Stimulated activated CD4-positive, alpha-beta T cell treated with anti-CD3 and anti-CD28 coated beads, Interleukin-1b, Interleukin-23, amount 100 ng/mL, for 4 hours (primary cell): Measurements from ENCODE around the gene TREML4.
A peak's percentile ranks its signal among the peaks of the same experiment; 100 is the strongest.

ENCODE experiments used
- DNase-seq, 2 donors: peaks; one replicate each; pipeline ENCODE4 v3.0.0-alpha.2; 2020; ENCODE audit warnings: low read depth in 2 of 2

TREML4 gene

DNA sequence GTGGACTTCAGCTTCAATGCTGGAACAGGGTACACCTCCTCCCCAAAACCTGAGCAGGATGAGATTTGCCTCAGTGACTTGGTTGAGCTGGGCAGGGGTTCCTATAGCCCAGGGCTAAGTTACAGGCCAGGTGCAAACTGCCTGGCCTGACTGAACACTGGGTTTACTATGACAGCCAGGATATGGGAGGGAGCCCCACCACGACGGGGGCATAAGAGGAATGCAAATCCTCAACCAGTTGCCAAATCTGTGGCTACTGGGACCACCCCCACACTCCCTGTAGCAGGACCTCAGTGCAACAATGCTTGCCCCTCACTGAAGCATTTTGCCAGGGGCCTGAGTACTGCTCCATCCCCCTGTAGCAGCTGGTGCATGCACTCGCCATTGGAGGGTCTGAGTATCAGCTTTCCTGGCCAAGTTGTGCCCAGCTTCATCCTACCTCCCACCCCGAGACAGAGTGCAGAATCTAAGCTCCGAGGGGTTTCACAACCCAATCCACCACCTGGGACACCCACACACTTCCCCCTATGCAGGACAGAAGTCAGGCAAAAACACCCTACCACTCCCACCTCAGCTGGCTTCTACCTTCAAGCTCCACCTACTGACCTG is 27.6 kb downstream of the TREML4 start:
- DNase-seq, result no peak

DNA sequence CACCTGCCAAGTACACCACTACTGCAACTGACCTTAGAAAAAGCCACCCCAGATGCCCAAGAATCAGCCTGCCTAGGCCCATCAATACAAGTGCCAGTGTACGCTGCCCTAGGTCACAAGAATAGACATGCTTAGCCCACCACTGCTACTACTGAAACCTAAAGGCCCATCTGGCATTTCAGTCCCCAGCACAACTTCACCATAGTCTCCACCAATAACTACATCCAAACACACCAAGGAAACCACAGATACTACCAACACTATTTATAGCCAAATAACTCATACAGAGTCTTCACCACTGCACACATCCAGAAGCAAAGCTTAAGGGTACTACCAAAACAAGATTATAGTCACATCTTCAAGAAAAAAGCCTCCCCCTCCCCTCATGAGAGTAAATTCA is 28.2 kb downstream of the TREML4 start:
- no peak for DNase-seq

DNA sequence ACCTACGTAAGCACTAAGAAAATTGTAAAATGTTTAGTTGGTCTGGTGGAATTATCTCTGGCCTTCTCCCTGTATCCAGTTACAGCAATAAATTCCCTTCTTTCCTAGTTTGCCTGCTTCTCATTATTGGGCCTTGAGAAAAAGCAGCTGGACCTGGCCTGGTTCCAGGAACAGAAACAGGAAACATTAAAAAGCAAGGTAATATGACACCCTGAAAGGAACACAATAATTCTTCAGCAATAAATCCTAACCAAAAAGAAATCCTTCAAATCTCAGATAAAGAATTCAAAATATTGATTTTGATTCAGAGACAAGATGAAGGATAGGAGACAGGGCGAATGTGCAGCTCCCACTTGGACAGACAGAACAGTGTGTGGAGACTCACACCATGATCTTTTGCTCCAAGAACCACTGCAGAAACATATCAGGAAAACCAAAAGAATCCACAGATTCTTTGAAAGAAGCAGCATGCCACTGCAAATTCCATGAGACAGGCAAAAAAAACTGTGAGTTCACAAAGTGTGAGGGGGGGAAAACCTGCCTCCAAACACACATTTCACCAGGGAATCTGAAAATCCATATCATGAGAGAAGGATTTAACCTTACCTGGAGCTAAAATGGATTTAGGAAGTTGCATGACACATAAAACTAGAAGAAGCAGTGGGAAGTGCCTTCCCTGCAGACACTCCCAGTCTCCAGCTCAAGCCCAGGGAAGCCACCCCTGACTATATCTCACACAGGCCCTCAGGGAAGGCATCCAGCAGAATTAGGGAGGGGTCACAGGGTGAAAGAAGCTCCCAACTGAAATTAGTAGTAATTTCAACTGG is 29.4 kb downstream of the TREML4 start:
- no peak for DNase-seq

DNA sequence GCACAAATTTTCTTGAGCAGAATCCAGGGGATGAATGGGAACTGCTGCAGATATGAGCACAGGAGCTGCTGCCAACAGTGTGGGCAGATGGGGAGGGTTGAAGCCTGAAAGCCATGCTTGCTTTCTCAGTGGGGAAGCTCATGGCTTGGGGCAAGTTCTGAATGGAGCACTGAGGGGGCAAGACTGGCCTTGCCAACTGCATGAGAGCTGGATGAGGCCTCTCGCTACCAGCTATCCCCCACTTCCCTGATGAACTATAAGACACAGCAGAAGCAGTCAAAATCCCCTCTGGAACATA is 30.0 kb downstream of the TREML4 start:
- DNase-seq, result no peak

DNA sequence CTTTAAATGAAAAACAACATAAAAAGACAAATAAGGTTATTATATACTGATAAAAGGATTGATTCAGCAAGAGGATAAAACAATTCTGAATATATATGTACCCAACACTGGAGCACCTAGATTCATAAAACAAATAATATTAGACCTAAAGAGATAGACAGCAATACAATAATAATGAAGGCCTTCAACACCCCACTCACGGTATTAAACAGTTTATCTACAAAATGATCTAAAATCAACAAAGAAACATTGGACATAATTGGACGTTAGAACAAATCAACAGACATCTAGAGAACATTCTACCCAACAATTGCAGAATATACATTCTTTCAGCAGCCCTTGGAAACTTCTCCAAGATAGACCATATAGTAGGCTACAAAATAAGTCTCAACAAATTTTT is 34.3 kb downstream of the TREML4 start:
- DNase-seq, result no peak

DNA sequence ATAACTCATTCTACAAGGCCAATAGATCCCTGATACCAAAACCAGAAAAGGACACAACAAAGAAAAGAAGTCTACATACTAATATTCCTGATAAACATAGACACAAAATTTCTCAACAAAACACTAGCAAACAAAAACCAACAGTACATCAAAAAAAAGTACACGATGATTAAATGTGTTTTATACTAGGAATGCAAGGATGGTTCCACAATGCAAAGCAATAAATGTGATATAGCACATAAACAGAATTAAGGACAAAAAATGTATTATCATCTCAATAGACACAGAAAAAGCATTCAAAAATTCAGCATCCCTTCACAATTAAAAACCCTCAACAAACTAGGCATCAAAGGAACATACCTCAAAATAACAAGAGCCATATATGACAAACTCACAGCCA is 35.1 kb downstream of the TREML4 start:
- DNase-seq, result no peak

DNA sequence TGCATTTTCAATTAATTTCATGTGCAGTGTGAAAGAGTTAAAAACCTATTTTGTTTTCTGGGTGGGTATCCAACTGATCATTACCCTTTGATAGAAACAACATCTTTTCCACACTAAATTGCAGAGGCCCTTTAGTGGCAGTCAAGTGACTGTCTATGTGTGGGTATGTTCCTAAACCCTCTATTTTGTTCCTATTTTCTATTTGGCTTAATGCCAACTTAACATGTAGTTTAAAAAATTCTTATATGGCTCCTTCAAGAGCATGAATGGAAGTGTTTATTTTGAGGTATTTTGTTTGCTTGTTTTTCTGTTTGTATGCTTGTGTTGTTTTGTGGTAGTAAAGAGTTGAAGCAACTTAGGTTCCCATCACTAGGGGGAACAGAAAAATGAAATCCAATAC is 38.4 kb downstream of the TREML4 start:
- no peak for DNase-seq

DNA sequence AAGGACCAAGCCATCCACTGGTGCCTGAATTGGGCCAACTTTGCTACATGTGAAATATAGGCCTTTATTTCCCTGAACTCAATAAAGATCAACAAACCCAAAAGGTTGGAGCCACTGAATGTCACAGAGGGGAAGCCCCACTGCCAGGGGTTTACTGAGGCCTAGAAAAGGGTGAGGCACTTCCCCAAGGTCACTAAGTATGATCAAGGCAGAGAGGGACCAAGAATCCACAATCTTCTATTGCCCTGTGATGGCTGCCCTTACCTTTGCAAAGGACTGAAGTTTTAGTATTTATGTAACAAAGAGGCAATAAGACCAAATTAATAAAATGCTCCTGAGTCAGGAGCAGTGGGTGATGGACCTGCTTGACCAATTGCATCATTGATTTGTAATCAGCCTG is 40.3 kb downstream of the TREML4 start:
- DNase-seq, result no peak

DNA sequence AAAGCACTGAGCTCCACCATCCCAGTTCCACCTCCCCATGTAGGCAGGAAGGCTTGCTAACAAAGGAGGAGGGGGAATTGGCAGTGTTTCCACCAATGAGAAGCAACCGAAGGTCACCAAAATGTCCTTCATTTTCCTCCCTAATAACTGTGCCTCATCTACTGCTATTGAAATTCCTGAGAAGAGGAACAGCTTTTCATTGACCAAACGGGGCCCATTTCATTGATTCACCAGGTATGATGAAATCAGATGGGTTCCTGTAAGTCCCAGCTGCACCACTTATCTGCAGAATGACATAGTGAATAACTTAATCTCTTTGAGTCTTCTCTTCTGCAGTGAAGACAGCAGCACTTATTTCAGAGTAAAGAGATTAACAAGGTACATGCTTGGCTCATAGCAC is 41.0 kb downstream of the TREML4 start:
- no peak for DNase-seq

DNA sequence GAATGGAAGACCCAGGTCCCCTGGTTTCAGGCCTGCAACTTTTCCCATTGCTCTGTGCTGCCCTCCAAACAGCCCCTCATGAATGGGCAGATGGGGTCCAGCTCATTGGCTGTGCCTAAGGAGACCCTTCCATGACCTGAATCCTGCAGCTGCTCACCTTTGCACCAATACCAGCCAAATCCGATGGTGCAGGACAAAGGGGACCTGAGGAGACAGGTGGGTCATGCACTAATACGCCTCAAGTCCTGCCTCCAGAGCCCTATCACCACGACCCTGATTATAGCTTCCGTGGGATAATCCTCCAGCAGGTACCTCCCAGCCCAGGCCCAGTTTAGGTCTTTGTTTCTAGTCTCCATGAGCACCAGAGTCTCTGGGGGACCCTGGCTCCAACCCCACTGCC is 41.6 kb downstream of the TREML4 start:
- DNase-seq, result no peak

DNA sequence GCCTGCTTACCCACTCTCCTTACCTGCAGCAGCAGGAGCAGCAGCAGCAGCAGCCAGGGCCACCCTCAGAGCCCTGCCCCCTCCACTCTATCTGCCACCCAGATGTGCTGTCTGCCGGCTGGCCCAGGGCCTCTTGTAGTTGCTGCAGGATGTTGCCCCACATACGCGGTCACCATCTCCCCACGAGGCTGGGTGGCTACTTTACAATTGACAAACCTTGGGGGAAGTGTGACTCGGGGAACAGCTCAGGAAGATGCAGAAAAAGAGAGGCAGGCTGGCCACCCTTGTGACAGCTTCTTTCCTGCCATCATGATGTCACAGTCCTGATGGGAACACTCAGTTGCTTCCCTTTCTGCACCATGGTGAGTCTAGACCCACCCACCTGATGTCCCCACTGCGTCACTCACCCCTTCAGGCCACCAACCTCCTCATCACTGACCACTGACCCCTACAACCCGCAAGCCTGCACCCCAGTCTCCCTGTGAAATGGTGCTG is 43.8 kb downstream of the TREML4 start:
- DNase-seq, result no peak

DNA sequence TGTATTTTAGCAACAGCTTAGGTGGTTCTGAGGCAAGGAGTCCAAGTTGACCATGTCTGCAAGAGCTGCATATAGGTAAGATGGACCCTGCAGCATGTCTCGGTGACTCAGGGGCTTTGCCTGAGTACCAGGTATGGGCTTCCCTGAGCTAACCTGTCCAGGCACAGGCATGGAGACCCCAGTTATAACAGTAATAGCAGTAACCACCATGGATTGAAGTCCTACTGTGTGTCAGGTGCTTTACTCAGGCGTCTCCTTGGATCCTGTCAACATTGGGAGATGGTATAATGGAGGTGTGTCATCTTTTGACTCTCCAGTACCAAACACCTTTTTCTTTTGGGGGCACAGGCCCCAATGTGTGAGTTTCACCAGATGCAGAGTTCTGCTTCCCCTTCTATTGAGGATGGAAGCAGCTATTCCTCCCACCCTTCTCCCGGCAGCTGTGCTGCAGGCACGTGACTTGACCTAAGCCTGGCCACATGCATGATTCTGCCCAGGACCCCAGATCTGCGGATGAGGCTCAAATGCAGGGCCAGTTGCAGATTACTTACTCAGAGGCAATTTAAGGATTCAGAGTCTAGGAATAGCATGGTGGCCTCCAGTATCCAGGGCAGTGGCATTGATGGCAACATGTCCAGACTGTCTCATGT is 44.6 kb downstream of the TREML4 start:
- no peak for DNase-seq

DNA sequence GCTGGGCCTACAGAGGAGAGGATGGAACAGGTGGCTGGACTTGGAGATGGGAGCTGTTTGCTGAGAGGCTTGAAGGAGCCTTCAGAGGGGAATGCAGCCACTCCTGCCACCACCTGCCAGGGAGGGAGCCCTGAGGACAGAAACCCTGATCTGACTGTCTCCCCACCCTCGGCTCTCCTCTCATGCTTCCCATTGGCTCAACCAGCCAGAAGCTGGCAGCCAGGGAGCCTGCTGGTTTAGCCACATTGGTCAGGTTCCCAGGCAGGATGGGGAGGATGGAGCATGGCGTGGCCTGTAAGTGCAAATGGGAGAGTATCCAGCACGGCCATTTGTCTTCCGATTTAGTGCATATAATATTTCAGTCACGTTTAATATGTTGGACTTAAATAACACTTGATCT is 45.6 kb downstream of the TREML4 start:
- DNase-seq, result no peak

DNA sequence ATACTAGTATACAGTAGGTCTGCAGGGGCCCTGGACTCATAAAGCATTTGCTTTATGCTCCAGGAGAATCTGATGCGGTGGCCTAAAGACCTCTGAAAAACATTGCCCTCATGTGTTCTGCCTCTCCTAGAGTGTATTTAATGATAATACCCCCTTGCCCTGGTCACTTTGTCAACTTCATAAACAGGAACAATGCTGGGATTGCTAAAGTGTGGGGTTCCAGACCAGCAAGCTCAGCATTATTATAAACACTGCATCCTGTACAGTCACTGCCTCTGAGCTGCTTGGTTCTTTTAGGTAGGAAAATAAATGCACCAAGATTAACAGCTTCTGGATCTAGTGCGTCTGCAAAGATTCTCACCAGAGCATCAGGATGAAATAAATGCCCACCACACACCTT is 46.1 kb downstream of the TREML4 start:
- no peak for DNase-seq

DNA sequence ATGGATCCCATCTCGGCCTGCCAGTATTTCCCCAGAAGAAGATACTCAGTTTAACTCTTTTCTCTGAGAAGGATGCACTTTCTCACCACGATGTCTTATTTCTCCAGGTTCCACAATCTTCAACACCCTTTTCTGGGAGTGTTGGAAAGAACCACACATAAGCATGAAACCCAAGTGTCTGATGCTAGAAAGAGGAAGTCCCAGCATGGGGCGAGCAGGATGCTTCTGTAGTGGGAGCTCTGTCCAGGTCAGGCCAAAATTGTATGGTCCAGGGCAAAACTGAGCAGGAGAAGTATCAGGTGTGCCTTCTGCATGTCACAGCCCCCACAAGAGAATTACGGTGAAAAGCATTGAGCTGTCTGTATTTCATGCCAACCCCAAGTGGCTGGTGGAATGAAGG is 47.3 kb downstream of the TREML4 start:
- no peak for DNase-seq

DNA sequence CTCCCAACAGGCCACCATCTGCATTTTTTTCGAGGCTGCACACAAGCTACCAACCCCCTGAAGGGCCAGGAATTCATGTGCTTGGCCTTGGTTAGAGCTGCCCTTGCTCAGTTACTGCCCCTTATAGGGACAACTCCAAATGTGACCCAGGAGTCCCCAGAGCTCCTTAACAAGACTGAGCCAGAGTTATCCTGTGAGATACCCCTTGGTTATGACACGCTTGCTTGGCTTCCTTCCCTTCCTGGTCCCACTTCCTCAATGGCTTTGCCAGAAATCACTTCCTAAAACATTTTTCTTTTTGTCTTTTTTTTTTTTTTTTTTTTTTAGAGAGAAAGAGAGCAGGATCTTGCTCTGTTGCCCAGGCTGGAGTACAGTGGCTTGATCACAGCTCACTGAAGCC is 49.5 kb downstream of the TREML4 start:
- DNase-seq, result no peak

DNA sequence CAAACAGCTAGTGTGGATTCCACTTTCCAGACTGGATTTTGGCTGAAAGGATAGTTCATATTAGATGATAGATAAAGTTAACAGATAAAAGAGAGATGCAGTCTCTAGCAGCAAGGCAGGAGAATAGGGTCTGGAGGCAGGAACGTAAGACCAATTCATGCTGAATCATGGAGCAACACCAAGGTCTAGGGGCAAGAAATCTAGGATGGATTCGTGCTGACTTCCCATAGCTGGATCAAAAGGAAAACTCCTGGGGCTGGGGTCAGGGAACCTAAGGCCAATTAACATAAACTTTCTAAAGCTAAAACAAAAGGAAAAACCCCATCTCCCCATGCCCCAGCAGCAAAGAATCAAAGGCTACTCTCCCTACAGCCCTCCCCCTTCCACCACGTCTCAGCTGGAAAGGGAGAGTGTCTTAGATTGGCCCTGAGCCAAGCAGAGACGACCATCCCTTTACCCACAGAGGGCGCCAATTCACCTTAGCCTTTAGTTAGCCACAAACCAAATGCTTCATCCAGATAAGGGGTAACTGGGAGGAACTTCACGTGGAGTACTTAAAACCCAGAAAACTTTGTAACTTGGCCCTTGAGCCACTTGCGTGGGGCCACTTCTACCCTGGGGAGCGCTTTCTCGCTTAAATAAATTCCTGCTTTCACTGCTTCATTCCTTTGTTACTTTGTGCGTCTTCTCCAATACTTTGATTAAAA is 50.7 kb downstream of the TREML4 start:
- peak; percentile 26 to 59 for DNase-seq

DNA sequence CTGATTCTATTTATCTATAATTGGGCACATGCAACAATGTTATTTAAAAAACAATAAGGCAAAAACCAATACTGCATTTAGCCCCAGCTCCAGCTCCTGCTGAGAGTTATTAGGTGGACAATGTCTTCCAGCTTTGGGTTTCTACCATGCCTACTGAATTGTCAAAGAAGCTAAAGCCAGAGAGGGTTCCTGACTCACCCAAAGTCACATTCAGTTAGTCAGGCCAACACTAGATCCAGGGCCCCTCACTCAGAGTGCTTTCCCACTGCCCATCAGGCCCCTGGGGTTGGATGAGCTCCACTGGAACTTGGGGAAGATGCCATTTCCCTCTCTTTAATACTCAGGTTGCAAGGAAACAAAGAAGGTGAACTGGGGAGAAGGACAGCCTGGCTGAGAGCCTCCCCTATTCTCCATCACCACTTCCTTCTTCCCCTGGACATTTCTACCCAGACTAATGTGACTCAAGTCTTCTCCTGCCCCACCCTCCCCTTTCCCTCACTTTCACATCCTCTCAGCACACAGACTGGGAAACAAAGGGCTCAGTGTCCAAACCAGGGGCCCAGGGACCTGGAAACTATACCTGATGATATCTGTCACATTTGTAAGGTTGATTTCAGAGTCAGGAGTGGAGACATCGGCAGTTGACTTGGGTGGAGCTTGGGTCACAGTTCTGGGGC is 52.4 kb downstream of the TREML4 start:
- DNase-seq, result no peak

DNA sequence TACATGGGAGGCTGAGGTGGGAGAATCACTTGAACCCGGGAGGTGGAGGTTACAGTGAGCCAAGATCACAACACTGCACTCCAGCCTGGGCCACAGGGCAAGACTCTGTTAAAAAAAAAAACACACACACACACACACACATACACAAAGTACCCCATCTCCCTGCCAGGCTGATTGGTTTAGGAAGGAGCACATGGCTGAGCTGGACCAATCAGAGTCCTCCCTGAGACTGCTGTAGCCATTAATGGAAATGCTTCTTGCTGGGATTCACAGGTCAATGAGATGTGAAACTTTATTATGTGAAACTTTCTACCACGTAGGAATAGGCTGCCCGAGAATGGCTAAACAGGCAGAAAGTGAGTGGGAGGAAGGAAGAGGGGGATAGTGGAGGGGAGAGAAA is 55.5 kb downstream of the TREML4 start:
- no peak for DNase-seq

DNA sequence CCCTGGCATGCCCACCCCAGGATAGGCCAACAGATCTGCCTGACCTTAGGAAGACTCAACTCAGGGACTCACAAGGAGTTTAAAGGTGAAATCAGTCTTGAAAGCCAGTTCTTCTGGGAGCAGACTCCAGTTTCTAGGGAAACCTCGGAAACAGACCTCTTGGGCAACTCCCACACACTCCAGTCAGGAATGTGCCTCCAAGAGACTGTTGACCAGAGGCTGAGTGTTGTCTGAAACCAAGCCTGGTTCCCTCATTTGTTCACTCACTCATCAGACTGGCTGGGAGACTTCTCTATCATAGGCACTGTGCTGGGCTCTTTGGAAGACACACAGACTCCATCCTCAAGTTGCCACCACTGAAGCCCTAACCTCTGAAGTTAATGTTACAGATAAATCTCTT is 56.6 kb downstream of the TREML4 start:
- DNase-seq, result no peak

DNA sequence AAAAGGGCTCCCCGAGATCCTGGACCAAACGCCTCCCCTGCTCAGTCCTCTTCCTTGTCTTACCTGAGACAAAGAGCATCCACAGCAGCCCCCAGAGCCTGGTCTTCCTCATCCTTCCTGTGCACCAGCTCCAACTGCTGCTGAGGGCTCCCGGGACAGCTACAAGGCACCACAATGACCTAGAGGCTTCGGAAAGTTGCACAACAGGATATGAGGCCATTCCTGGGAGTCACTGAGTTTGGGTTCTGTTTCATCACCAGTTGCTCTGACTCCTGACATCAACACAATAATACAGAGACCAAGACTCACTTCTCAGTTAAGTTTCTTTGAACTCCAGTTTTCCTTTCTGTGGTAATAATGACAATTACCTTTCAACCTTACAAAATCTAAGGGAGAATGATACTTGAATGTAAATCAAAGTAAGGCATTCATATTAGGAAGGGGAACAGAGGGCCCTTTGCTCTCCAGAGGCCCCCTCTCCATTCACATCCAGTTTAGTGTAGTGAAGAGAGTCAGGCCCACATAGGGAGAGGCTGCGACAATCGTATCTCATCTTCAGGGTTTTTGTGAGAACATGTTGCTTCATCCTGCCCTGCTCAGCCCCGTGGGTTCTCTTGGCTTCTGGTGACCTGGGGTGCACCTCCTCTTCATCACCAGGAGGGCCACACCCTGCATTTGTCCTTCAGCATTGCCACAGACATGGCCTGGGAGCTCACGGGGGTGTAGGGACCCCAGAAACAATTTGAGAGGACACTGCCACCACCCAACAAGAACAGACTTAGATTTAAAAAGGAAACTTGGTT is 58.6 kb downstream of the TREML4 start, which contains the start of gene TREM1:
Gene TREM1 (minus strand): TSS at position 139 of the 803 bp plus-strand sequence. CDS start 27 bp downstream, at position 112.
- DNase-seq, result no peak
